Measurements from ENCODE around the gene SMG9. TPM values are rescaled to one million over a fixed set of nuclear protein-coding genes. Genes with fewer than 3 reads are reported as not detected.

The SMG9 gene
- total and polyA plus RNA-seq, 4 donors, result 5.4 to 8.9 (median 5.8) TPM

- TF ChIP-seq ZBTB33 (IDR thresholded peaks at IDR 0.05), result no peak
- no peak for TF ChIP-seq EGR1 (IDR thresholded peaks at IDR 0.05; ENCODE audit: low read depth in 2 of 2)
- TF ChIP-seq MAX (IDR thresholded peaks at IDR 0.05), result no peak
- no peak for TF ChIP-seq FOXA2 (IDR thresholded peaks at IDR 0.05)
Observed at GRCh38 chr19:43751466-43752220, 3.1 kb downstream of the SMG9 start (continued).

GRCh38 chr19:43749898-43750297 is 4.9 kb downstream of the SMG9 start:
- Histone ChIP-seq H3K9me3 (ENCODE audit: control insufficient read depth in 4 of 4, low read length in 3 of 4) (no peaks in the 10 kb centered on the region), H3K27me3 (ENCODE audit: control insufficient read depth in 4 of 4, insufficient read depth in 4 of 4, low read length in 3 of 4) (no peaks in the 10 kb centered on the region), H3K27ac (ENCODE audit: low read depth in 1 of 2, low read length in 2 of 2) (no peak overlapping the region), H3K36me3 (ENCODE audit: control insufficient read depth in 4 of 4, insufficient read depth in 3 of 4, low read depth in 1 of 4, low read length in 3 of 4) (peaks cover 2 to 46% (median 15%) of the 10 kb centered on the region in 4 donors), H3K4me3 (ENCODE audit: low read depth in 1 of 3, low read length in 3 of 3) (no peak overlapping the region), H3K9ac (ENCODE audit: low read depth in 1 of 2, low read length in 2 of 2) (no peak overlapping the region), H3K4me1 (ENCODE audit: control insufficient read depth in 4 of 4, insufficient read depth in 4 of 4, low read length in 3 of 4) (peaks cover 5 to 14% (median 8%) of the 10 kb centered on the region in 4 donors)
- TF ChIP-seq RXRA (IDR thresholded peaks at IDR 0.05) (no peak), REST (IDR thresholded peaks at IDR 0.05) (no peak)
- WGBS, result 100% methylated on average over 1 of the region's 1 CpG
- no peak for DNase-seq (ENCODE audit: low spot score)

GRCh38 chr19:43749152-43749551 is 5.6 kb downstream of the SMG9 start:
- Histone ChIP-seq H3K9ac (ENCODE audit: low read depth in 1 of 2, low read length in 2 of 2) (no peak overlapping the region), H3K27me3 (ENCODE audit: control insufficient read depth in 4 of 4, insufficient read depth in 4 of 4, low read length in 3 of 4) (no peaks in the 10 kb centered on the region), H3K36me3 (ENCODE audit: control insufficient read depth in 4 of 4, insufficient read depth in 3 of 4, low read depth in 1 of 4, low read length in 3 of 4) (peaks cover 2 to 46% (median 15%) of the 10 kb centered on the region in 4 donors), H3K4me3 (ENCODE audit: low read depth in 1 of 3, low read length in 3 of 3) (no peak overlapping the region), H3K4me1 (ENCODE audit: control insufficient read depth in 4 of 4, insufficient read depth in 4 of 4, low read length in 3 of 4) (peaks cover 5 to 13% (median 8%) of the 10 kb centered on the region in 4 donors), H3K9me3 (ENCODE audit: control insufficient read depth in 4 of 4, low read length in 3 of 4) (no peaks in the 10 kb centered on the region), H3K27ac (ENCODE audit: low read depth in 1 of 2, low read length in 2 of 2) (no peak overlapping the region)
- WGBS, result 86% methylated on average over 7 of the region's 7 CpGs
- DNase-seq (ENCODE audit: low spot score), result no peak
- TF ChIP-seq JUND (IDR thresholded peaks at IDR 0.05) (no peak), YY1 (IDR thresholded peaks at IDR 0.05) (no peak), MAX (IDR thresholded peaks at IDR 0.05) (no peak), ZBTB33 (IDR thresholded peaks at IDR 0.05) (no peak), RXRA (IDR thresholded peaks at IDR 0.05) (no peak), CTCF (IDR thresholded peaks at IDR 0.05; ENCODE audit: low read depth, low read length, missing input control) (no peak), NR2F2 (IDR thresholded peaks at IDR 0.05) (no peak), GABPA (IDR thresholded peaks at IDR 0.05 in 1 of 2, conservative IDR thresholded peaks at IDR 0.05 in 1 of 2) (no peak), HNF4A (conservative IDR thresholded peaks at IDR 0.05) (no peak), HNF4G (IDR thresholded peaks at IDR 0.05) (no peak), ATF3 (IDR thresholded peaks at IDR 0.05) (no peak), RAD21 (IDR thresholded peaks at IDR 0.05) (no peak), SP1 (IDR thresholded peaks at IDR 0.05) (no peak)
